Keratinocyte (primary cell): ENCODE data around the gene RPL29. TPM values are rescaled to one million over a fixed set of nuclear protein-coding genes. Genes with fewer than 3 reads are reported as not detected.

Source experiments
- DNase-seq: peaks from one replicate; pipeline ENCODE4 v3.0.0-alpha.2; 2011; ENCODE audit warnings: low read depth, missing footprints, low spot score
- FAIRE-seq: peaks from 2 replicates; lab custom pipeline; 2011; peaks lifted over from hg19 to GRCh38; lab: Jason Lieb, UNC
- H2AFZ ChIP-seq: 2 replicates; pipeline ENCODE4 v1.6.0; 2012; ENCODE audit warnings: low read length, control low read depth, inconsistent platforms; ENCODE audit not compliant: control insufficient read depth
- H3K27ac ChIP-seq: 2 replicates; pipeline ENCODE4 v1.5.1; 2011; ENCODE audit warnings: low read length; ENCODE audit not compliant: control insufficient read depth, insufficient read depth
- H3K27me3 ChIP-seq: 3 replicates; pipeline ENCODE4 v1.6.0; 2011; ENCODE audit warnings: low read length; ENCODE audit not compliant: control insufficient read depth, insufficient read depth; ENCODE audit errors: extremely low read depth
- H3K36me3 ChIP-seq, 2 experiments: 2 replicates in 1 of 2; 3 replicates in 1 of 2; pipeline ENCODE4 v1.5.1; 2011; ENCODE audit warnings: low read length in 2 of 2, mild to moderate bottlenecking in 1 of 2; ENCODE audit not compliant: control insufficient read depth in 2 of 2, insufficient read depth in 2 of 2; ENCODE audit errors: extremely low read depth in 1 of 2
- H3K4me1 ChIP-seq: 3 replicates; pipeline ENCODE4 v1.5.1; 2011; ENCODE audit warnings: low read length; ENCODE audit not compliant: control insufficient read depth, insufficient read depth; ENCODE audit errors: extremely low read depth
- H3K4me2 ChIP-seq: 3 replicates; pipeline ENCODE4 v1.6.0; 2011; ENCODE audit warnings: low read depth, low read length; ENCODE audit not compliant: control insufficient read depth, insufficient read depth; ENCODE audit errors: extremely low read depth
- H3K4me3 ChIP-seq, 3 experiments: fragments of 200-600 bp in 1 of 3; sonication (generic) in 1 of 3; 2 replicates in 2 of 3; 3 replicates in 1 of 3; pipeline ENCODE4 v1.5.1; 2011 to 2016; ENCODE audit warnings: low read length in 3 of 3, mild to moderate bottlenecking in 3 of 3, control low read depth in 2 of 3, inconsistent platforms in 1 of 3, low read depth in 1 of 3, mixed read lengths in 1 of 3, mixed run types in 1 of 3, moderate library complexity in 1 of 3; ENCODE audit not compliant: control insufficient read depth in 2 of 3, insufficient read depth in 2 of 3; ENCODE audit errors: extremely low read depth in 1 of 3
- H3K79me2 ChIP-seq: 2 replicates; pipeline ENCODE4 v1.6.0; 2012; ENCODE audit warnings: low read length; ENCODE audit not compliant: control insufficient read depth, insufficient read depth
- H3K9ac ChIP-seq: 3 replicates; pipeline ENCODE4 v1.6.0; 2011; ENCODE audit warnings: low read length; ENCODE audit not compliant: control insufficient read depth, insufficient read depth; ENCODE audit errors: extremely low read depth
- H3K9me1 ChIP-seq: 3 replicates; pipeline ENCODE4 v1.6.0; 2011; ENCODE audit warnings: low read length; ENCODE audit not compliant: control insufficient read depth, insufficient read depth; ENCODE audit errors: extremely low read depth
- H3K9me3 ChIP-seq: 2 replicates; pipeline ENCODE4 v1.5.1; 2012; ENCODE audit warnings: low read depth, low read length; ENCODE audit not compliant: control insufficient read depth
- H4K20me1 ChIP-seq: 3 replicates; pipeline ENCODE4 v1.6.0; 2011; ENCODE audit warnings: low read length; ENCODE audit not compliant: control insufficient read depth, insufficient read depth; ENCODE audit errors: extremely low read depth
- EZH2 ChIP-seq: IDR thresholded peaks from one replicate; pipeline ENCODE4 v1.6.1; 2012; ENCODE audit warnings: inconsistent platforms, mild to moderate bottlenecking, low read length, moderate library complexity
- dilution Hi-C: fragments of 300-500 bp; cut with MboI; formaldehyde crosslinking; loops from one replicate; pipeline ENCODE4 v1.7.0; 2020; ENCODE audit warnings: low sequenced_read_pairs; ENCODE audit not compliant: extremely low pct_ligation_motif_present
- polyA plus RNA-seq, 5 experiments: library from polyadenylated mRNA; depleted of rRNA in 3 of 5; stranded (reverse) in 3 of 5; stranded (forward) in 1 of 5; unstranded in 1 of 5; fragments of >200 nt; gene quantifications; 1 replicate in 1 of 5; 2 replicates in 3 of 5; 3 replicates in 1 of 5; pipeline versions ENCODE4 v1.2.1 to v1.2.3, GENCODE V29; 2011 to 2012; ENCODE audit warnings: missing spikeins in 2 of 5, low read depth in 1 of 5, low replicate concordance in 1 of 5
- TF ChIP-seq, protein P1 (sequence below), 3 experiments: IDR thresholded peaks in 1 of 3; conservative IDR thresholded peaks in 1 of 3; optimal IDR thresholded peaks in 1 of 3; 2 replicates in 2 of 3; 3 replicates in 1 of 3; pipeline versions ENCODE3 to v1.5.1; 2011; ENCODE audit warnings: low read length in 3 of 3, mild to moderate bottlenecking in 3 of 3, moderate library complexity in 2 of 3, control low read depth in 1 of 3, inconsistent platforms in 1 of 3; ENCODE audit not compliant: insufficient read depth in 2 of 3; ENCODE audit errors: extremely low read depth in 1 of 3

RPL29 gene
- polyA plus RNA-seq, 1 donor (not counting 4 experiments of a cell fraction or from before 2014, with no cell fraction given), result 1,648 TPM

DNA sequence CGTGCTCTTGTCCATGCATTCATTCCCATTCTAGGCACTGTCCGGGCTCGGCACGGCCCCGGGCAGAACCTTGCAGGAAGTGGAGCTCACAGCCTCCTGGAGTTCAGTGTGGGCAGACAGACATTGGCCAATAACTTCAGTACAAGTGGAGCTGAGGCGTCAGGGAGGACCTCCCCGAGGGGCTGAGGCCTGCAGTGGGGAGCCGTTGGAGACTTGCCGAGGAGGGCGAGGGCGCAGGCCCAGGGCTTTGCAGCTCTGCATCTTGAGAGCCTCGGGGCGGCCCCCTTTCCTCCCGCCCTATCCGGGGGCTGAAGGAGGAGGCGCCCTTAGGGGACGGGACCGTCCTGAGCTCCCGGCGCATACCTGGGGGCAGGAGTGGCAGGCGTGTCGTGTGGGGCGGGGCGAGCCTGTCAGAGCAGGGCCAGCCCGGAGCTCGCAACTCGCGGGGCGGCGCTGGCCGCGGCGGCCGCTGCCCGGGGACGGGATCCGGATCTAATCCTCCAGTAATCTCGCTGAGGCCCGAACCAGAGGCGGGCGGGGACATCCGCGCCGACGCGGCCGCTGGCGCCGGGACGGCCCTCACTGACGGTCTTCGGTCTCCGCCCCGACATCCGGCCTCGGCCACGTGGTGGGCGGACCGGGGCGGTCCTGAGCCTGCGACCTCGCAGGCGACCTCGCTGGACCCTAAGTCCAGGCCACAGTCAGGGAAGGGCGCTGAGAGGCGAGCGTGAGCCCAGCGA is 12.7 kb downstream of the RPL29 start, which contains the start of gene ACY1:
Gene ACY1 (plus strand): TSS at position 698 of the 740 bp plus-strand sequence. CDS start 530 bp downstream, outside the sequence.
- H3K27ac ChIP-seq, result peak within 1 kb of the TSS; percentile 68
- H3K79me2 ChIP-seq, result peaks cover 4% of the 10 kb centered on the region
- peak within 1 kb of the TSS; percentile 60 for H2AFZ ChIP-seq
- FAIRE-seq (no peak), DNase-seq (no peak)
- no peaks in the 10 kb centered on the region for H3K9me3 ChIP-seq
- no peak for TF ChIP-seq EZH2
- TF ChIP-seq, protein P1, sequence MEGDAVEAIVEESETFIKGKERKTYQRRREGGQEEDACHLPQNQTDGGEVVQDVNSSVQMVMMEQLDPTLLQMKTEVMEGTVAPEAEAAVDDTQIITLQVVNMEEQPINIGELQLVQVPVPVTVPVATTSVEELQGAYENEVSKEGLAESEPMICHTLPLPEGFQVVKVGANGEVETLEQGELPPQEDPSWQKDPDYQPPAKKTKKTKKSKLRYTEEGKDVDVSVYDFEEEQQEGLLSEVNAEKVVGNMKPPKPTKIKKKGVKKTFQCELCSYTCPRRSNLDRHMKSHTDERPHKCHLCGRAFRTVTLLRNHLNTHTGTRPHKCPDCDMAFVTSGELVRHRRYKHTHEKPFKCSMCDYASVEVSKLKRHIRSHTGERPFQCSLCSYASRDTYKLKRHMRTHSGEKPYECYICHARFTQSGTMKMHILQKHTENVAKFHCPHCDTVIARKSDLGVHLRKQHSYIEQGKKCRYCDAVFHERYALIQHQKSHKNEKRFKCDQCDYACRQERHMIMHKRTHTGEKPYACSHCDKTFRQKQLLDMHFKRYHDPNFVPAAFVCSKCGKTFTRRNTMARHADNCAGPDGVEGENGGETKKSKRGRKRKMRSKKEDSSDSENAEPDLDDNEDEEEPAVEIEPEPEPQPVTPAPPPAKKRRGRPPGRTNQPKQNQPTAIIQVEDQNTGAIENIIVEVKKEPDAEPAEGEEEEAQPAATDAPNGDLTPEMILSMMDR (optimal IDR thresholded peaks at IDR 0.05 in 1 of 3, IDR thresholded peaks at IDR 0.05 in 1 of 3, conservative IDR thresholded peaks at IDR 0.05 in 1 of 3; ENCODE audit: extremely low read depth in 1 of 3, insufficient read depth in 2 of 3, low read length in 3 of 3), result no peak
- no peaks in the 10 kb centered on the region for H3K9me1 ChIP-seq
- H3K4me2 ChIP-seq, result peak within 1 kb of the TSS; percentile 88
- no peaks in the 10 kb centered on the region for H4K20me1 ChIP-seq
- peak within 1 kb of the TSS; percentile 86 for H3K9ac ChIP-seq
- peaks cover 17% of the 10 kb centered on the region for H3K4me1 ChIP-seq
- H3K36me3 ChIP-seq, result peaks cover 0 to 2% of the 10 kb centered on the region in 2 experiments
- dilution Hi-C loops, result no loop called here
- H3K27me3 ChIP-seq, result no peaks in the 10 kb centered on the region
- H3K4me3 ChIP-seq, result peak within 1 kb of the TSS; percentile 48 to 77 (median 77)

DNA sequence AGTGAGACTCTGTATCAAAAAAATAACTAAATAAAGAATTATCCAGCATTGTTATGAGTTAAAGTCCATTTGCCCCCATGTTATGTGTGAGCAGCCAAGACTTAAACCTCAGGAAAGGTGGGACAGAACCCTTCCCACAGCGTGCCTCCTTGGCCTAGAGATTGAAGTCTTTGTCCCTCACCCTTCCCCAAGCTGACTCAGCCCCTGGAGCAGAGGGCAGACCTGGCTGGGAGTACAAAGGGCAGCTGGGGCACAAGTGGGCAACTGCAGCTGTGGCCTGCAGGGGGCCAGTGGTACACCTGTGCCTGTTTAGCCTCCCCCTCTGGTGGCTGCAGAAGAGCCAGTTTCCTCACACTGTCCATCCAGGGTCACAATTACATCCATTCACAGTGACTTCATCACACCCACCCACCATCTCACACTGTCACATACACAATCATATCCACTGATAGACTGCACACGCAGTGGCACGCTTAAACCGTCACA is 13.3 kb downstream of the RPL29 start:
- Histone ChIP-seq H3K4me2 (peak overlapping the region; percentile 88), H3K79me2 (peaks cover 4% of the 10 kb centered on the region), H3K9ac (peak overlapping the region; percentile 86), H3K27ac (peak overlapping the region; percentile 68), H2AFZ (peak overlapping the region; percentile 60), H3K4me1 (peaks cover 23% of the 10 kb centered on the region), H3K9me1 (no peaks in the 10 kb centered on the region), H3K27me3 (no peaks in the 10 kb centered on the region), H4K20me1 (no peaks in the 10 kb centered on the region), H3K4me3 (peak overlapping the region; percentile 48 to 77 (median 77)), H3K36me3 (peaks cover 0 to 2% of the 10 kb centered on the region in 2 experiments), H3K9me3 (no peaks in the 10 kb centered on the region)
- dilution Hi-C loops, result no loop called here
- DNase-seq, result no peak
- no peak for TF ChIP-seq EZH2
- TF ChIP-seq, protein P1 (optimal IDR thresholded peaks at IDR 0.05 in 1 of 3, IDR thresholded peaks at IDR 0.05 in 1 of 3, conservative IDR thresholded peaks at IDR 0.05 in 1 of 3; ENCODE audit: extremely low read depth in 1 of 3, insufficient read depth in 2 of 3, low read length in 3 of 3), result peak in 2 of 3 experiments; percentile 70
- peak; percentile 66 for FAIRE-seq
